SU-DHL-6 (cell line): ENCODE results near the gene JAKMIP1.

Source experiments
- CTCF ChIP-seq: fragments of 200-600 bp; sonication (generic); IDR thresholded peaks from one replicate; pipeline ENCODE4 v1.5.1; 2017; ENCODE audit warnings: antibody characterized with exemption, mild to moderate bottlenecking, low read length, moderate library complexity; ENCODE audit not compliant: insufficient read depth, poor library complexity, severe bottlenecking
- EZH2phosphoT487 ChIP-seq: fragments of 200-600 bp; sonication (generic), shearing (Covaris generic); conservative IDR thresholded peaks from 2 replicates; pipeline ENCODE4 v1.6.1; 2018; ENCODE audit warnings: mild to moderate bottlenecking, antibody characterized with exemption, low read length, moderate library complexity, mixed read lengths

- TF ChIP-seq CTCF, result no peak
- TF ChIP-seq EZH2phosphoT487, result no peak
These were observed 17.5 kb upstream of the JAKMIP1 start for GRCh38 chr4:6217716-6218381.
